Cardiac muscle cell (in vitro differentiated cells and primary cell): ENCODE results near the gene KLF16. TPM values are rescaled to one million over a fixed set of nuclear protein-coding genes. Genes with fewer than 3 reads are reported as not detected.

ENCODE experiments used
- DNase-seq, 2 donors: peaks; one replicate each; pipeline versions ENCODE4 v3.0.0 to v3.0.0-alpha.2; 2010 to 2017; ENCODE audit warnings: low read depth in 1 of 2, low spot score in 1 of 2
- H3K27ac ChIP-seq: fragments of 200-600 bp; sonication (generic); 2 replicates; pipeline ENCODE4 v1.5.1; 2016
- H3K27me3 ChIP-seq: fragments of 200-600 bp; sonication (generic); 2 replicates; pipeline ENCODE4 v1.6.0; 2016; ENCODE audit warnings: control low read depth
- H3K36me3 ChIP-seq: fragments of 200-600 bp; sonication (generic); 2 replicates; pipeline ENCODE4 v1.5.1; 2016; ENCODE audit warnings: control low read depth
- H3K4me1 ChIP-seq: fragments of 200-600 bp; sonication (generic); 2 replicates; pipeline ENCODE4 v1.8.1; 2017; ENCODE audit warnings: low read depth, mild to moderate bottlenecking, mixed run types
- H3K4me3 ChIP-seq: fragments of 200-600 bp; sonication (generic); 2 replicates; pipeline ENCODE4 v1.5.1; 2016; ENCODE audit warnings: mild to moderate bottlenecking
- H3K9me3 ChIP-seq: fragments of 200-600 bp; sonication (generic); 2 replicates; pipeline ENCODE4 v1.5.1; 2017; ENCODE audit warnings: low read depth, mild to moderate bottlenecking, control low read depth
- CTCF ChIP-seq: IDR thresholded peaks from 2 replicates; pipeline ENCODE4 v1.5.1; 2012; ENCODE audit warnings: low read depth, mild to moderate bottlenecking, low read length
- polyA plus RNA-seq: library from polyadenylated mRNA; unstranded; fragments of >200 nt; fragmentation: Nextera tagmentation; extraction: Ambion mirVana; gene quantifications from 2 replicates; pipeline ENCODE4 v1.2.1, GENCODE V29; 2016
- total RNA-seq: library from RNA; depleted of rRNA; stranded (reverse); fragments of >200 nt; gene quantifications from 2 replicates; pipeline ENCODE4 v1.2.3, GENCODE V29; 2016

KLF16 gene
- total and polyA plus RNA-seq, 2 experiments from 2014 or later, result 9.1 to 9.3 TPM

- H3K36me3 ChIP-seq, result no peaks in the 10 kb centered on the region
- no peak for TF ChIP-seq CTCF
- H3K27ac ChIP-seq, result no peak overlapping the region
- no peak for DNase-seq
- no peaks in the 10 kb centered on the region for H3K4me1 ChIP-seq
- H3K9me3 ChIP-seq, result no peaks in the 10 kb centered on the region
- no peak overlapping the region for H3K4me3 ChIP-seq
- H3K27me3 ChIP-seq, result no peaks in the 10 kb centered on the region
These were observed 58.5 kb downstream of the KLF16 start for GRCh38 chr19:1804858-1805257.

Other genes with a start within 250 kb of the KLF16 start
- gene TCF3, start 211.0 kb downstream of the KLF16 start, total RNA-seq, result 250 and 281 TPM in 2 replicates
- gene TCF3, start 211.0 kb downstream of the KLF16 start, polyA plus RNA-seq, result 110 and 136 TPM in 2 replicates
- not detected in 2 replicates for gene ONECUT3, start 110.1 kb downstream of the KLF16 start, total RNA-seq
- gene ONECUT3, start 110.1 kb downstream of the KLF16 start, polyA plus RNA-seq, result not detected in 2 replicates
- gene ATP8B3, start 51.3 kb downstream of the KLF16 start, total RNA-seq, result 1.2 and 8.6 TPM in 2 replicates
- gene ATP8B3, start 51.3 kb downstream of the KLF16 start, polyA plus RNA-seq, result 3.0 and 9.2 TPM in 2 replicates
- gene REXO1, start 15.1 kb downstream of the KLF16 start, total RNA-seq, result 24.4 and 39.7 TPM in 2 replicates
- 19.2 and 21.3 TPM in 2 replicates for gene REXO1, start 15.1 kb downstream of the KLF16 start, polyA plus RNA-seq
- 198 and 203 TPM in 2 replicates for gene ABHD17A, start 21.9 kb upstream of the KLF16 start, total RNA-seq
- 145 and 159 TPM in 2 replicates for gene ABHD17A, start 21.9 kb upstream of the KLF16 start, polyA plus RNA-seq
- gene ADAT3, start 41.8 kb upstream of the KLF16 start, total RNA-seq, result 11.2 and 16.3 TPM in 2 replicates
- gene ADAT3, start 41.8 kb upstream of the KLF16 start, polyA plus RNA-seq, result 5.9 and 14.3 TPM in 2 replicates
- 58.0 and 62.5 TPM in 2 replicates for gene SCAMP4, start 41.8 kb upstream of the KLF16 start, total RNA-seq
- gene SCAMP4, start 41.8 kb upstream of the KLF16 start, polyA plus RNA-seq, result 53.7 and 58.5 TPM in 2 replicates
- 92.6 and 100 TPM in 2 replicates for gene CSNK1G2, start 77.6 kb upstream of the KLF16 start, total RNA-seq
- gene CSNK1G2, start 77.6 kb upstream of the KLF16 start, polyA plus RNA-seq, result 81.1 and 97.7 TPM in 2 replicates
- 133 and 155 TPM in 2 replicates for gene BTBD2, start 152.1 kb upstream of the KLF16 start, total RNA-seq
- 126 and 149 TPM in 2 replicates for gene BTBD2, start 152.1 kb upstream of the KLF16 start, polyA plus RNA-seq
- gene MKNK2, start 187.7 kb upstream of the KLF16 start, total RNA-seq, result 72.5 and 76.6 TPM in 2 replicates
- gene MKNK2, start 187.7 kb upstream of the KLF16 start, polyA plus RNA-seq, result 72.8 and 87.2 TPM in 2 replicates
- 15.1 and 17.4 TPM in 2 replicates for gene MOB3A, start 232.7 kb upstream of the KLF16 start, total RNA-seq
- gene MOB3A, start 232.7 kb upstream of the KLF16 start, polyA plus RNA-seq, result 21.6 and 22.0 TPM in 2 replicates
- 10.5 and 11.6 TPM in 2 replicates for gene IZUMO4, start 233.3 kb upstream of the KLF16 start, total RNA-seq
- 2.6 and 4.9 TPM in 2 replicates for gene IZUMO4, start 233.3 kb upstream of the KLF16 start, polyA plus RNA-seq